GM18526 (cell line): ENCODE results near the gene CATSPER3.

Source experiments
- POLR2A ChIP-seq: IDR thresholded peaks from 3 replicates; pipeline ENCODE4 v1.6.1; 2011; ENCODE audit not compliant: insufficient read length; ENCODE audit errors: extremely low read depth

The CATSPER3 gene

GRCh38 chr5:134967607-134968006 lies at the start of gene CATSPER3:
TSS of gene CATSPER3 (plus strand) at chr5:134967907. CDS start at chr5:134967992, 85 bp downstream.
- no peak for TF ChIP-seq POLR2A

- TF ChIP-seq POLR2A: no peak
These were observed 48.8 kb upstream of the CATSPER3 start for GRCh38 chr5:134918861-134919260.

DNA sequence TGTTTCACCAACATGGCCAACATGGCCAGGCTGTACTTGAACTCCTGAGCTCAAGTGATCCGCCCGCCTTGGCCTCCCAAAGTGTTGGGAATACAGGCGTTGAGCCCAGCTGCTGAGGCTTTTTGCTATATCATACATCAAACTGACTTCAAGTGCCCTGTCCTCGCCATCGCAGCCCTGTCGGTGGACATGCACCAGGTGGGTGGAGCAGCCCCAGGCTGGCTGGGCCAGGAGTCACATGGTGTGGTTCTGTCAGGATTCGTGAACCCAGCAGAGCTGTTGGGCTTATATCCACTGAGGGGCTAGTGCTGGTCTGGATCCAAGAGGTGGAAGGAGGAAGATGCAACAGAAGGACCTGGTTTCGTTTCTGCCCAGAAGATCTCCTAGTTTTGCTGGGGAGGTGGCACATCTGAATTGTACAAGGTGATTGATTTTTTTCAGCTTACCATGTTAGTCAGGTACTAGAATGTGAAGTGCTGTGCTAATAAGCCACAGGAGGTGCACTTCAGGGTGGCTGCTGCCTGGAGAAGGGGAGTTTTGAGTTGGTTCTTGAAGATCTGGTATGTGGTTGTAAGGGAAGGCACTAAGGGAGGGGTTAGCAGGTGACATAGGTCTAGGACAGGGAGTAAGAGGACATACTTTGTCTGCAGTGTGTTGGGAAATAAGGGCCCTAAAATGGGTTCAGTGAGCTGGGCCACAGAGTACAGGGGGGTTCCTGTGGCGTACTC lies 46.7 kb upstream of the CATSPER3 start:
- no peak for TF ChIP-seq POLR2A

GRCh38 chr5:134932508-134932907 lies 35.2 kb upstream of the CATSPER3 start:
- no peak for TF ChIP-seq POLR2A

GRCh38 chr5:134934202-134934601 lies 33.5 kb upstream of the CATSPER3 start:
- no peak for TF ChIP-seq POLR2A

GRCh38 chr5:134935711-134936602 lies 31.8 kb upstream of the CATSPER3 start:
- TF ChIP-seq POLR2A: no peak

DNA sequence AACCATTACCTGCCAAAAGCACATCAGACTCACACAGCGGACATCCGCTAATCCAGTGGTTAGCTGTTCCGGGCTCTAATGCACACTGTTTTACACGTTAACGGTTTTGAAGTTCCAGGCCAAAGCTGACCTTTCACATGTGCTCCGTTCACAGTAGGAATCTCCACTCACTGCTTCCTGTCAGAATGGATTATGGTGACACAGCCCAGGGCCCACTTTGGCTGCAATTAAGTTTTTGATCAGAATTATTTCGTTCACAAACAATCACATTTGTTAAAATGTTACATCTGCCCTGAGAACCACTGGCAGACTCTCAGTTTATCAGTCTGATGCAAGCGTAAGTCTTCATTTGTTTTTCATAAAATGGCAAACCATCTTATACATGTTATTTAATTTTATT lies 30.2 kb upstream of the CATSPER3 start:
- no peak for TF ChIP-seq POLR2A

DNA sequence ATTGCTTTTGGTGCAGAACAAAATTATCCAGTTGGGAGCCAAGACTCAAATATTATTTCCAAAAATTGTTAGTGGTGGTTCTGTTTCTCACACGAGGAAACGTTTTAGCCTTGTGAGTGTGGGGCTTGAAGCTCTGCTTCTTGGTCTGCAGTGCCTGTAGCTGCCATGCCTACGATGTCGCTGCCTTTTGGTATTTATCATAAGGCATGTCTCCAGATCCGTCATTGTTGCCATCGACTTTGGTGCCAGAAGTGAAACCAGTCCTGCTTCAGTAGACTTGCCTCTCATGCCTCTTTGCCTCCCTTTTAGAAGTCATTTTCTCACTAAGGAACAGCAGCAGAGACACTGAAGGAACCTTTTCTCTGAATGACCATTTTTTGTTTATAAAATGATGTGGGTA lies 29.7 kb upstream of the CATSPER3 start:
- no peak for TF ChIP-seq POLR2A

DNA sequence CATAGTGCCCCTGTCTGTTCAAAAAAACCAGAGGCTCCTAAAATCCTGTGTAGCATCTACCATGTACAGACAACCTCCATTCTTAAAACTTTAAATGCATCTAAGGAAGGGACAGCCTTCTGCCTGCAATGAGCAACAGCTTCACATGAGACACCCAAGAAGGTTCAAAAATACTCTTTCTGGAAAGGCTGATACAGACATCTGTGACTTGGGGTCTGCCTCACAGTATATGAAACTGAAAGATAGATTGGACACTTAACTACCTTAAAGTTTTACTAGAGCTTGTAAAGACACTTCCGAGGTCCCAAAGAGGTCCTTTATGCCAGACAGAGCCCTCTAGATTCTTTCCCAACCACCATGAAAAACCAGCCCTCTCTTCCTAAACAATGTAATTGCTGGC lies 28.2 kb upstream of the CATSPER3 start:
- TF ChIP-seq POLR2A: no peak

- no peak for TF ChIP-seq POLR2A
These were observed 24.2 kb upstream of the CATSPER3 start for GRCh38 chr5:134943547-134943946.

DNA sequence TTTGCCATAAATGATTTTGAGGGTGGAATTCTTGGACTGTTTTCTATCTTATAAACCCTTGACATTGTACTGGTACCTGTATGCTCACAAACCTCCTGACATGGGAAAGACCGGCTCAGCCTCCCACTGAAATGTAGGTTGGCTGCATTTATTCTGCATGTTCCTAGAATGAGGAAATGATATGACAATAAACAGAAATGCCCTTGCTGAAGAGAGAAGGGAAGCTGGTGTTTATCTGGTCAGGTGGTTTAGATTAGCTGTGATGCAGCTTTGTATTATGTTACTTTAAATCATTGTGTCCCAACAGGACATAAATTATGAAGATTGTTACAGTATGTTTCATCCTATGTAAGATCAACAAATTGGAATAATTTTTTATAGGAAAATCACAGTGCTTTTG lies 23.1 kb upstream of the CATSPER3 start:
- TF ChIP-seq POLR2A: no peak

GRCh38 chr5:134945041-134945440 lies 22.7 kb upstream of the CATSPER3 start:
- TF ChIP-seq POLR2A: no peak

GRCh38 chr5:134948911-134949310 lies 18.8 kb upstream of the CATSPER3 start:
- no peak for TF ChIP-seq POLR2A

DNA sequence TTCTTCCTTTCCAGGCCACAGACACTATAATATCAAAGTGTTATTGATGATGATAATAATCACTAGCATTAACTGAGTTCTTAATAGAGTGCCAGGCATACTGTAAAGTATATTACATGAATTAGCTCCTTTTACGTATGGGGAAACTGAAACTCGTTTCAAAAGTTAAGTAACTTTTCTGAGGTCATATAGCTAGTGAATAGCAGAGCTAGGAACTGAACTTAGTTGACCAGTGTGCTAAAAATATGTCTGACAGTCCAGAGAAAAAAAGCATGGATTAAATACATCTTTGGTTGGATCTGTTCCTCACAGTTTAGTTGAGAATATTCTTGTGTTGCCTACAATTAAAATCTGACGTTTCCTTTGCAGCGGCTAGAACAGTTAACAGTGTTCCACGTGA lies 18.4 kb upstream of the CATSPER3 start:
- TF ChIP-seq POLR2A: no peak

GRCh38 chr5:134957920-134958608 lies 9.6 kb upstream of the CATSPER3 start:
- no peak for TF ChIP-seq POLR2A

GRCh38 chr5:134958755-134959154 lies 9.0 kb upstream of the CATSPER3 start:
- no peak for TF ChIP-seq POLR2A

DNA sequence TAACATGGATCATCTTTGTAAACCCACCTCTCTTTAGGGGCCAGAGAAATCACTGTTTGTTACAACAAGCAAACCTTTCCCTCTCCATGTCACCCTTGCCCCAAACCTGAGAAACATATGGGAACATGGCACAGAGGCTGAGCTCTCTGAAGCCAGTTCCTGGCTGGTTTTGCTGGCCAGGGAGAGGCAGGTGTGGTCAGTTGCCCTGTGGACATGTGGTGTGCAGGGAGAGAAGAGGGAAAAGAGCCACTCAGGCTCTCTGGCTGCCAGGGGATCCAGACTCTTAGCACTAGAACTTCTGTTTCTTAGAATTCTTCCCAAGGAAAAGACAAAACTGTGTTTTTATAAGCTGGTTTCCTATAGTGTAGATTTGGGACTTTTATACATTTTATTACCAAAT lies 4.6 kb upstream of the CATSPER3 start:
- TF ChIP-seq POLR2A: no peak
